NCI-H187 treated with DMSO at 0.1 percent for 48 hours (cell line): ENCODE data around the gene SYNDIG1.
A peak's percentile ranks its signal among the peaks of the same experiment; 100 is the strongest.
"Not testable (repeated sequence)": the region's sequence is repeated elsewhere in the genome, so short reads cannot be mapped to it uniquely, and the experiment has no call there.

Experiments used
- DNase-seq: peaks from one replicate; lab custom pipeline; 2025; lab: John Stamatoyannopoulos, UW

Gene SYNDIG1

GRCh38 chr20:24493661-24494459 is 24.4 kb downstream of the SYNDIG1 start:
- DNase-seq = no peak

GRCh38 chr20:24494460-24494920 is 25.1 kb downstream of the SYNDIG1 start:
- DNase-seq = no peak

GRCh38 chr20:24495266-24495665 is 25.8 kb downstream of the SYNDIG1 start:
- DNase-seq = no peak

- DNase-seq = peak; percentile 76
Measured at GRCh38 chr20:24497851-24498250, 28.4 kb downstream of the SYNDIG1 start.

GRCh38 chr20:24498641-24499040 is 29.2 kb downstream of the SYNDIG1 start:
- DNase-seq = no peak

- no peak for DNase-seq
Measured at GRCh38 chr20:24499472-24499871, 30.0 kb downstream of the SYNDIG1 start.

GRCh38 chr20:24501764-24502556 is 32.5 kb downstream of the SYNDIG1 start:
- DNase-seq = no peak

GRCh38 chr20:24502661-24503060 is 33.2 kb downstream of the SYNDIG1 start:
- no peak for DNase-seq

- no peak for DNase-seq
Measured at GRCh38 chr20:24503352-24503931, 34.0 kb downstream of the SYNDIG1 start.

GRCh38 chr20:24504331-24505285 is 35.2 kb downstream of the SYNDIG1 start:
- no peak for DNase-seq

- no peak for DNase-seq
Measured at GRCh38 chr20:24506146-24506545, 36.7 kb downstream of the SYNDIG1 start.

- DNase-seq = no peak
Measured at GRCh38 chr20:24506696-24507095, 37.3 kb downstream of the SYNDIG1 start.

- DNase-seq = no peak
Measured at GRCh38 chr20:24507182-24507853, 37.9 kb downstream of the SYNDIG1 start.

GRCh38 chr20:24512441-24512840 is 43.0 kb downstream of the SYNDIG1 start:
- DNase-seq = not testable (repeated sequence)

GRCh38 chr20:24518515-24518914 is 49.1 kb downstream of the SYNDIG1 start:
- no peak for DNase-seq

- no peak for DNase-seq
Measured at GRCh38 chr20:24519476-24519875, 50.0 kb downstream of the SYNDIG1 start.

- DNase-seq = no peak
Measured at GRCh38 chr20:24521032-24521431, 51.6 kb downstream of the SYNDIG1 start.

GRCh38 chr20:24522452-24523330 is 53.3 kb downstream of the SYNDIG1 start:
- no peak for DNase-seq

GRCh38 chr20:24523661-24524060 is 54.2 kb downstream of the SYNDIG1 start:
- no peak for DNase-seq
